GM19025 (cell line): ENCODE measurements around the gene LRRC23.
A peak's percentile ranks its signal among the peaks of the same experiment; 100 is the strongest.

Experiments
- ATAC-seq: cut with Tn5 transposase; IDR thresholded peaks from one replicate; pipeline ENCODE4 v1.9.1; 2021; ENCODE audit warnings: mild to moderate bottlenecking, low read depth, moderate library complexity; ENCODE audit not compliant: unreplicated experiment

Gene LRRC23

DNA sequence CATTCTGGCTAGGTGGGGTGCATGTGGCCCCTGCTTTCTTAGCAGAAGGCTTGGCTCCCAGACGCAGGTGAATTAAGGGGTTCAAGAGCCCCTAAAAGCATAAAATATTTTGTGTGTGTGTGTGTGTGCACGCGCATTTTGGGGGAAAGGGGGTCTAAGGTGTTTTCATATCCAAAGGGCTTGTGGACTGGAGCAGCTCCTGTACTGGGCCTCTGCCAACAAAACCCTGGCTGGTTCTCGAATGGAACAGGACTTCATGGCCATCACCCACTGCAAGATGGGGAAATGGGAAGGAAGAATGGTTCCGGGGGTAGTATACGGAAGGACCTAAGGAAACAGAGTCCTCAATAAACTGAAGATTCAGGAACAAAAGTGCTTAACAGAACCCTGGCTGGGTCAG, 19.2 kb downstream of the LRRC23 start:
- no peak for ATAC-seq

DNA sequence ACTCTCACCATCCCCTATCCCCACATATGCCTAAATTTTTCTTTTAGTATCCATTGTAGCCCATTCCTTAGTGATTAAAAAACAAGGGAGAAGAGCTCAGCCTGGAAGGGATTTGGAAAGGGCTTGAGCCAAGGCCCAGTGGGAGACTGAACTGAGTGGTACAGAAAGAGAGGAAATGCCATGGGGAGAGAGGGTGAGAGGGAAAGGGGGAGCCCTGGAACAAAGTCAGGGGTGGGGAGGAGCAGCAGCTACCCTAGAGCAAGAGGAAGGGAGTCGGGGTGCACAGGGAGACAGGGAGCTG, 20.6 kb downstream of the LRRC23 start:
- ATAC-seq, result no peak

DNA sequence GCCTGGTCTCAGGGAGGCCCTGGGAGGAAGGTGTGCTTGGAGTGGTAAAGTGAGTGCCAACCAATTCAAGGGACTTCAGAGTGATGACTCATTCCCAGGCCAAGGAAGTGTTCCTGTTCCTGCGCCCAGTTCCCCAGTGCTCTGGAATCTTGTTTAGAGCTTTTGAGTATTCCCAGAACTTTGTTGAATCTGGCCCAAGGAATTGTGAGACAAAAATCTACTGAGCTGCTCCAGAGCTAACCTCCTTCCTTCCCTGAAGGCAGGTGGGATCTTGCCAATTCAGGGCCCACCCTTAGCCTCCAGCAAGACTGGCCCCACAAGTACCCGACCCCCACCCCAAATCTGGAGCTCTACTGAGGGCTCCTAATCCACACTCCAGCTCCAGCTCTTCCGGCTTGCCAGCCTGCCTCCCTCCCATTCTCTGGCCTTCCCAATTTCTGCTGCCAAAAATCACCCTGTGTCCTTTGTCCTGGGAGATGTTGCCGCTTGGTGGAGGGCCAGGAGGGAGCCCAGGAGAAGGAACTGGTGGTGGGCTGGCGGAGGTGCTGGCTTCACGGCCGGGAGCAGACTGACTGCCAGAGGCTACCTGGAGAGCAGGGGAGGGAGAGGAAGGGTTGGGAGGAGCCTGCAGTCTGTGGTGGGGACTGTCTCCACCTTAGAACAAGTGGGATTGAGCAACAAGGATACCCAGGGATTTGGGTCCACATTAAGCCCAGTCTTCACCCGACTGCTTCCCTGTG, 21.1 kb downstream of the LRRC23 start:
- ATAC-seq, result no peak

DNA sequence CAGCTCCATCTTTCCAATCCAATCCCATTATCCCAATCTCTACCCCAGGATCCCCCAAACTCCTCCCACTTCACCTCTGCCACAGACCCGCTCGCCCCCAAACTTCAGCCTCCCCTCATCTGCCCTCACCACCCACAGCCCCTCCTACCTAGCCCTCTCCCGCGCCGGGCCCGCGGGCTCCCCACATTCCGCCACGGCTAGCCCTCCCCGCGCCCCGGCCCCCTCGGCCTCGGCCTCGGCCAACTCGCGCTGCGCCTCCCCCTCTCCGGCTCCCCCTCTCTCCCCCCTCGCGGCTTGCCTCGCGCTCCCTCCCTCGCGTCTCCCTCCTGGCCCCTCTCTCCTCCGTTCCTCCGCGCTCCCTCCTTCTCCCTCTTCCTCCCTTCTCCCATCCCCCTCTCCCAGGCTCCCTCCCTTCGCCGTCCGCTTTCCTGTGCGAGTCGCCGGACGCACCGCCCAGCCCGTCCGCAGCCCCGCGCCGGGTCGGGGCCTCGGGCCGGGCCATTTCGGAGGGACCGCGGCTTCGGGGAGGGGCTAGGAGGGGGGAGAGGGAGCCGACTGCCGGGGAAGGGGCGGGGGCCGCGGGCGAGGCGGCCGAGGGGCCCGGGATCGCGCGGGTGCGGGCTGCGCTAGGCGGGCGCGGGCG, 22.9 kb downstream of the LRRC23 start, which contains the start of gene ATN1:
Gene ATN1, plus strand, starts transcription at position 581 of the 643 bp plus-strand sequence. CDS start 6,043 bp downstream, outside the sequence.
- ATAC-seq, result no peak

- no peak for ATAC-seq
Observed at GRCh38 chr12:6928022-6928702, 23.5 kb downstream of the LRRC23 start.

DNA sequence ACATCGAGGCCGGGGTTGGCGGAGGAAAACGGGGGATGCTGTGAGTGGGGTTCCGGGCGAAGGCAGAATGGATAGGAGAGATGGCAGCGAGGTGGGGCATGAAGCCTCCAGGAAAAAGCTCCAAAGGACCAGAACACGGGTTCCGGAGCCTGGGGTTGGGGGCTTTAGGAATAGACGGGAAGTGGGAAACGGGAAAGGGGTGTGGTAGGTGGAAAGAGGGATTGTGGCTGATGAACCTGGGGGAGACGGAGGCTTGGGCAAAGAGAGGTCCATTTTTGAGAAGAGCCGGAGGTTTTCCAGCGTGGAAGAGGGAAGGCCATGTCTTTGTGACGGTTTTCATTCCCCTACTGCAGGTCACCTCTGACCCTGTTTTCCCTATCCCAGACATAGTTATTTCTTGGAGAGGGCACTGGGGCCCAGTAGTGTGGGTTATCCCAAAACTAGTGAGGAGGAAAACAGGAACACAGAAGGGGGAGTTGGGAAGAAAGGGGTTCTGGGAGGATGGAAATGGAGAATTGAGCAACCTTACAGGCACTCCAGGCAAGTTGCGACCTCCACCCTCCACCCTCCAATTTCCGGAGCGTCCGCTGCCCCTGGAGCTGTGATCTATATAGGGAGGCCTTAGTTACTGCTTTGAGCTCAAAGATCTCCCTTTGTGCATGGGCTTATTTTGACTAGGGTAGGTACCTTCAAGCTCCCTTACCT, 24.2 kb downstream of the LRRC23 start:
- no peak for ATAC-seq

DNA sequence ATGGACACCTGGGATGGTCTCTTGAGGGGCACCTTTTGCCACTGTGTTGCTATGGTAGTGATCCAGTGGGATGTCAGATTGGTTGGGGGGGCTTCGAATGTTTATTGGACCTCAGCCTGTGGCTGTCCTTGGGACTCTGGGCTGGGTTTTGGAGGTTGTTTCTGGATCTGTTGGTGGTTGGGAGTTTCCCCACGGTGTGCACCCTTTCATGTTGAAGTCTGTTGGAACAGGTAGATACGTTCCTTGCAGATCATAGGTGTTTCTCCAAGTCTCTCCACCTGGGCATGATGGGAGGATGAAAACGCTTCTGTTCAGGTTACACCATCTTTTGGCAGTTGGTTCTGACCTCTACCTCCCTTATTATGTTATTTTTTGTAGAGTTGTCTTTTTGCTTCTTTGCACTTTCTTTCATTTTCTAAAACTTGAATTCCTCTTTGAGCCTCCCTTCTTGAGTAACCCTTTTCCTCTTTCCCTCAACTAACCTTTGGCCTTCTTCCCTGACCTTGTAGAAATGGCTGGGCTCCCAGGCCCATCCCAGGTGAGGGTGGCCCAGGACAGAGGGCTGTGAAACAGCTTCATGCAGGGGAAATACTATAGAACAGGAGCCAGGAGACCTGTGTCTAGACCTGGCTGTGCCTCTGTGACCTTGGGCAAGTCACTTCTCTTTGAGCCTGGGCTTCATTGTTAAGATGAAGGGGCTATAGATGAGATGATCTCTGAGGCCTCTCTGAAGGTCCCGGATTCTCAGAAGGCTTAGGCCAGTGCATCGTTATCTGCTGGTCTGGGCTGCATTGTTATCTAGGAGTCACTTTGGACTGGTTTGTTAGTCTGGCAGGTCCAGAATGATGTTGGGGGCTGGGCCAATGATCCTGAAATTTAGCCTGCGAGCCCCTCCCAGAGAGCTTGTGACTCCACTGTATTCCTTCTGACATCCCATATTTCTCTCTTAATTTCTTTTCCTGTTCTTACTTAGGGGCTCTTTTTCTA, 25.1 kb downstream of the LRRC23 start:
- ATAC-seq, result no peak

- no peak for ATAC-seq
Observed at GRCh38 chr12:6932766-6933165, 28.1 kb downstream of the LRRC23 start.

- no peak for ATAC-seq
Observed at GRCh38 chr12:6934110-6934509, 29.5 kb downstream of the LRRC23 start.

DNA sequence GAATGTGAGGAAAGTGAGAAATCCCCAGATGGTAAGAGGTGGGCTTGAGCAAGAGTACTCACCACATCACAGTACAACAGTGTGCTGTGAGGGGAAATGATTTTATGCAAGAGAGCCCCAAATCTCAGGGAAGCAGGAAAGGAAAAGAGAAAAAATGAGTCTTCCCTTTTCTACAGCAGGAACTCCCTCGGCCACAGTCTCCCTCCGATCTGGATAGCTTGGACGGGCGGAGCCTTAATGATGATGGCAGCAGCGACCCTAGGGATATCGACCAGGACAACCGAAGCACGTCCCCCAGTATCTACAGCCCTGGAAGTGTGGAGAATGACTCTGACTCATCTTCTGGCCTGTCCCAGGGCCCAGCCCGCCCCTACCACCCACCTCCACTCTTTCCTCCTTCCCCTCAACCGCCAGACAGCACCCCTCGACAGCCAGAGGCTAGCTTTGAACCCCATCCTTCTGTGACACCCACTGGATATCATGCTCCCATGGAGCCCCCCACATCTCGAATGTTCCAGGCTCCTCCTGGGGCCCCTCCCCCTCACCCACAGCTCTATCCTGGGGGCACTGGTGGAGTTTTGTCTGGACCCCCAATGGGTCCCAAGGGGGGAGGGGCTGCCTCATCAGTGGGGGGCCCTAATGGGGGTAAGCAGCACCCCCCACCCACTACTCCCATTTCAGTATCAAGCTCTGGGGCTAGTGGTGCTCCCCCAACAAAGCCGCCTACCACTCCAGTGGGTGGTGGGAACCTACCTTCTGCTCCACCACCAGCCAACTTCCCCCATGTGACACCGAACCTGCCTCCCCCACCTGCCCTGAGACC, 31.0 kb downstream of the LRRC23 start:
- ATAC-seq, result no peak

DNA sequence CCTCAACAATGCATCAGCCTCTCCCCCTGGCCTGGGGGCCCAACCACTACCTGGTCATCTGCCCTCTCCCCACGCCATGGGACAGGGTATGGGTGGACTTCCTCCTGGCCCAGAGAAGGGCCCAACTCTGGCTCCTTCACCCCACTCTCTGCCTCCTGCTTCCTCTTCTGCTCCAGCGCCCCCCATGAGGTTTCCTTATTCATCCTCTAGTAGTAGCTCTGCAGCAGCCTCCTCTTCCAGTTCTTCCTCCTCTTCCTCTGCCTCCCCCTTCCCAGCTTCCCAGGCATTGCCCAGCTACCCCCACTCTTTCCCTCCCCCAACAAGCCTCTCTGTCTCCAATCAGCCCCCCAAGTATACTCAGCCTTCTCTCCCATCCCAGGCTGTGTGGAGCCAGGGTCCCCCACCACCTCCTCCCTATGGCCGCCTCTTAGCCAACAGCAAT, 31.6 kb downstream of the LRRC23 start:
- no peak for ATAC-seq

DNA sequence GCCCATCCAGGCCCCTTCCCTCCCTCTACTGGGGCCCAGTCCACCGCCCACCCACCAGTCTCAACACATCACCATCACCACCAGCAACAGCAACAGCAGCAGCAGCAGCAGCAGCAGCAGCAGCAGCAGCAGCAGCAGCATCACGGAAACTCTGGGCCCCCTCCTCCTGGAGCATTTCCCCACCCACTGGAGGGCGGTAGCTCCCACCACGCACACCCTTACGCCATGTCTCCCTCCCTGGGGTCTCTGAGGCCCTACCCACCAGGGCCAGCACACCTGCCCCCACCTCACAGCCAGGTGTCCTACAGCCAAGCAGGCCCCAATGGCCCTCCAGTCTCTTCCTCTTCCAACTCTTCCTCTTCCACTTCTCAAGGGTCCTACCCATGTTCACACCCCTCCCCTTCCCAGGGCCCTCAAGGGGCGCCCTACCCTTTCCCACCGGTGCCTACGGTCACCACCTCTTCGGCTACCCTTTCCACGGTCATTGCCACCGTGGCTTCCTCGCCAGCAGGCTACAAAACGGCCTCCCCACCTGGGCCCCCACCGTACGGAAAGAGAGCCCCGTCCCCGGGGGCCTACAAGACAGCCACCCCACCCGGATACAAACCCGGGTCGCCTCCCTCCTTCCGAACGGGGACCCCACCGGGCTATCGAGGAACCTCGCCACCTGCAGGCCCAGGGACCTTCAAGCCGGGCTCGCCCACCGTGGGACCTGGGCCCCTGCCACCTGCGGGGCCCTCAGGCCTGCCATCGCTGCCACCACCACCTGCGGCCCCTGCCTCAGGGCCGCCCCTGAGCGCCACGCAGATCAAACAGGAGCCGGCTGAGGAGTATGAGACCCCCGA, 32.2 kb downstream of the LRRC23 start:
- no peak for ATAC-seq

GRCh38 chr12:6937481-6938352, 33.1 kb downstream of the LRRC23 start:
- peak; percentile 96 for ATAC-seq

GRCh38 chr12:6938353-6939190, 34.0 kb downstream of the LRRC23 start:
- ATAC-seq, result no peak

DNA sequence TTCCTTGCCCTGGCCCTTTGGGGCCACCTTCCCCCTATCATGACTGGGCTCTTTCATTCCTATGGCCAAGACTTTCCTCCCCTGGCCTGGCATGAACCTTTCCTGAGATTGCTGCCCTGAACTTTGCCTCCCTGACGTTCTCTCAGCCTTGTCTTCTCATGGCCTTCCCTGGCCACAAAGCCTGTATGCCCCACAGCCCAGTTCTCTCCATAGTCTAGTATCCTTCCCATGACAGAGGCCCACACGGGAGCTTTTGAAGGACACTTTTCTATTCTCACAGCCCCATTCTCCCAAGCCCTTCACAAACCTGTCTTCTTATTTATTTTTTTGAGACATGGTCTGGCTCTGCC, 34.5 kb downstream of the LRRC23 start:
- ATAC-seq, result no peak

DNA sequence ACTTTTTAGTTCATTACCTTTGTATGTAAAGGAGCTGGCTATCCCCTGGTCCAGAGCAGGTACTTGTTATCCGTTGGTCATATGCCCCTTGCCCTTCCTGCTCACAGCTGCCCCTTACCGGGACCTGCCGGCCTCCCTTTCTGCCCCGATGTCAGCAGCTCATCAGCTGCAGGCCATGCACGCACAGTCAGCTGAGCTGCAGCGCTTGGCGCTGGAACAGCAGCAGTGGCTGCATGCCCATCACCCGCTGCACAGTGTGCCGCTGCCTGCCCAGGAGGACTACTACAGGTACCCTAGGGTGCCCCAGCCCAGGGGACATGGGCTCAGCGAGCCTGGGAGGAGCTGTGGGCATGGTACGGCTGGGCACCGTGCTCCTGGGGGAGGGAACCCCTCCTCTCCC, 36.6 kb downstream of the LRRC23 start:
- no peak for ATAC-seq
